Skin epidermis (tissue), 12 donors: ENCODE data around the gene DDAH2.

Experiments
- H3K27ac ChIP-seq, 21 experiments: fragments of 200-600 bp; sonication (generic) in 11 of 21; one replicate each; pipeline ENCODE4 v1.5.0; 2020; ENCODE audit warnings: mild to moderate bottlenecking in 3 of 21, inconsistent platforms in 2 of 21, moderate library complexity in 2 of 21
- H3K4me3 ChIP-seq, 7 experiments: fragments of 200-600 bp; sonication (generic) in 2 of 7; one replicate each; pipeline ENCODE4 v1.5.0; 2020; ENCODE audit warnings: inconsistent platforms in 2 of 7, mild to moderate bottlenecking in 2 of 7, moderate library complexity in 1 of 7

The DDAH2 gene

DNA sequence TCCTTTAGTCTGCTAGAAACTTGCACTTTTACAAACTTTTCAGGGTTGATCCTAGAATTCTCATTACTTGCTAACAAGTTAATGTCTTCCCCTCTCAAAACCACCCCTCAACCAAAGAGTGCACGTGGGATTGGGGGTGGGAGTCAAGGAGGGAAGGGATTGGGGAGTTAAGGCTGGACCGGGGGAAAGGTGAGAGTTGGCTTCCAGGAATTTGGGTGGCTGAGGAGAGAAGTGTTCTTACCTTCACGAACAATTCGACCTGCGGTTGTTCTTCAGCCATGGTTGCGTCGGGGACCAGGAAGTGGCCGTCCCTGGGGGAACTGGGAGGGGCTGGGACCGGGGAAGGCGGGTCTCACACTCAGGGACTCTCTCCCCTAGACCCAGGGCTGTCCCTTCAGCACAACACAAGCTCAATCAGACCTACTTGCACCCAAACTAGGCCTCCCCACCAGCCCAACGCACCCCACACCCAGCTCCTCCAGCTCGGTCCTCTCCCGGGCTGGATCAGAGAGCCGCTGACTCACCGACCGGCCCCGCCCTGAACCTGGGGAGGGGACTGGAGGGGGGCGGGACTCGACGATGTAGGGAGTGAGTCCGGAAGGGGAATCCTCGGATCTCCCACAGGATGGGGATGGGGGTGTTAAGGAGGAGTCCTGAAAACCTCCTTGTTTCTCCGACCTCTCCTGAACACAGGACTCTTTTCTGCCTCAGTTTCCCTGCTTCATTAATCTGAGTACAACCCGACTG is 7.1 kb upstream of the DDAH2 start, which contains the start of gene CLIC1:
Gene CLIC1, minus strand, starts transcription at position 510 of the 747 bp plus-strand sequence. Its CDS starts 230 bp downstream, at position 280.
- Histone ChIP-seq H3K4me3 (peak within 1 kb of the TSS; percentile 48 to 85 (median 71)), H3K27ac (peak within 1 kb of the TSS; percentile 68 to 100 (median 95))

DNA sequence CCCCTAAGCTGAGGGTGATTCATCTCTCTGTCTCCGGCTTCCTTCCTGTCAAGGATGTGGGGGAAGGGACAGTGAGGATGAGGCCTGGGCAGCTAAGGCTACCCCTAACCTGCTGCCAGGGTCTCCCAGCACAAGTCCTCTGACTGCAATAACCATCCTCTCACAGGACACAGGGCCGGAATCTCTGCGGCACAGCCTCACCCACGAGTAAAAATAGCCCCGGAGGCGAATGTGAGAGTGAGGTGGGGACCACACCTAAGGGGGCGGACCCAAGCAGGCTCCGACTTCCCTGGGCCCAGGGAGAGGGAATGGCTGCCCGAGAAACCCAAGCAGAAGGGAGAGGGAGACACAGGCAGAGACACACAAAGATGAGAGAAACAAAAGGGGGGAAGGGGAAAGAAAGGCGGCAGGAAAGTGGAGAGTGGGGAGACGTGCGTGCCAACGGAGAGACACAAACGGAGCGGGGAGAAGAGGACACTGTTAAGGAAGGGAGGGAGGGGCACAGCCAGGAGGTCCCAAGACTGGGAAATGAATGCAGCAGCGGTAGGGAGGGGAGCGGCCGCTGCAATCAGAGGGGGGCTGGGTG is 5.8 kb upstream of the DDAH2 start:
- H3K4me3 ChIP-seq, result peak overlapping the region; percentile 48 to 85 (median 71)
- H3K27ac ChIP-seq, result peak overlapping the region; percentile 68 to 100 (median 95)

DNA sequence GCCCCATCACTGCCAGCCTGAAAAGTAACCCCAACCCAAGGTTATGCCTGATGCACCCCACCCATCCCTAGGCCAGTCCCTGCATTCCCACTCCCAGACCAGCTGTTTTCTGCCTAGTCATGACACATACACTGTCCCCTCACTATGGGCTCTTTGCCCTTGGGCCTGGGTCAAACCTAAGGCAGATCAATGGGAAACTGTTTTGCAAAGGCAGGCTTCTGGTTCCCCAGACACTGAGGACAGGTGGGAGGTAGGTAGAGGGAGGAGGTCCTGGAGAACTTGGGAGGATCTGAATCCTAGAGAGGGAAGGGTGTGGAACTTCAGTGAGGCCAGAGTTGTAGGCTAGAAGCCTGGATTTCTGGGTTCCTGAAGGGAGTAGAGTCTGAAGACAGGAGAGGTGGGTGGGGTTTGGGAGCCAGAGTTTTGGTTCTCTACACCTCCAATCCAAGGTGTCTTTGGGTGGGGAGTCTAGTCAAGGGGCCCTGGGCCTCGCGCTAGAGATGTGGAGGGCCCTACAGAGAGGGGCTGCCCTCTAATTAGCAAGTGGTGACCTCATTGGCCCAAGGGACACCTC is 5.2 kb upstream of the DDAH2 start:
- H3K27ac ChIP-seq, result peak overlapping the region in 20 of 21 experiments; percentile 81 to 100 (median 95)

DNA sequence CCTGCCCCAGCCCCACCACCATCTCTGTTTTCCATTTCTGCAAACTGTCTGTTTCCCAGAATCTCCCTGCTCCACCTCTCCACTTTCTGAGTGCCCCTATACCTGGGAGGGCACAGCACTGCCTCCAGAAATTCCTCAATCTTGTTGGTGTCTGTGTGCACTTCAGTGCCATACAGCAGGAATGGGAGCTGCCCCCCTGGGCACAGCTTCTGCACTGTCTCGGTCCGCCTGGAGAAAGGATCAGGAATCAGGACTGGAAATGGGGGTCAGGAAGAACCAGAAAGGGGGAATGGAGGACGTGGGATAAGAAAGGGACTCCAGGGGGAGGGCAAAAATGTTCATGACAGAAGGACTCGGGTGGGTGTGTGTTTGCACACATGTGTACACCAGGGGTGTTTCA is 4.6 kb upstream of the DDAH2 start:
- peak overlapping the region in 2 of 7 experiments; percentile 55 to 80 for H3K4me3 ChIP-seq
- H3K27ac ChIP-seq, result peak overlapping the region in 18 of 21 experiments; percentile 83 to 100 (median 96)

More for the DNA sequence above, 5.2 kb upstream of the DDAH2 start:
- H3K4me3 ChIP-seq, result peak overlapping the region; percentile 48 to 85 (median 71)

DNA sequence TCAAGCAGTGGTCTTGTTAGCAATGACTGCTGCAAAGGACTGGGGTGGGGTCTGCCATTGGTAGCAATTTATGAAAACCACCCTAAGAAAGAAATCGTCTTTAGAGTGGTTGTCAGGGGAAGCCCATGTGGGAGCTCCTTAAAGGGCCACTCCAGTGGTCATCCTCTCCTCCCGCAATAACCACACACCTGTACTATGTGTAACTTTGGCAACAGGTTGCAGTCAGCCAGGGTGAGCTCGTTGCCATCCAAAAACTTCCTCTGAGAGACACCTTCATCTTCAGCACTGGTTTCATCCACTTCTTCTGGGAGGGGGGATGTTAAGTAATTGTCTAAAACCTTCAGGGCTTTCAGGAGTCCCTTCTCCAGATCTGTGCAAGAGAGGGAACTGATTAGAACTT is 2.9 kb upstream of the DDAH2 start:
- Histone ChIP-seq H3K27ac (peak overlapping the region in 3 of 21 experiments; percentile 12 to 39 (median 15)), H3K4me3 (no peak overlapping the region)

DNA sequence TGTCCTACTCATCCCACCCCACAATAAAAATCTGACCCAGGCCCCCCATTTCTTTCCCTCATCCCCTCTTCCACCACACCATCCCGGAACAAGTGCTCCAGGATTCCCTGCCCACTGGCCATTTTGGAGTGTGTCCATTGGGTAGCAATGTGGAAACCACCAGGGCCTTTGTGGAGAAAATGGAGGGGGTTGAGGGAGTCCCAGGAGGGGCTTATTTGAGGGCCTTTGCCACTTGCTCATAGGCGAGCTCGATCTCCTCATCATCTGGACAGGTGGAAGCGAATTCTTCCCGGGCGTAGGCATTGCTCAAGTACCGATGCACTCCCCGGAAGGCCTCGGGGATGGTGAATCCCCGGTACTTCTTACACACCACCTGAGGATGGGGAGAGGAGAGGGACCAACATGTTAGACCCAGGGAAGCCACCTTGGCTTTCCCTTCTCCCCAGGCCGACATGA is 1.6 kb upstream of the DDAH2 start:
- H3K4me3 ChIP-seq, result peak overlapping the region in 3 of 7 experiments; percentile 81 to 82 (median 82)

GRCh38 chr6:31729979-31730630 is 1.0 kb upstream of the DDAH2 start:
- peak overlapping the region; percentile 51 to 95 (median 89) for H3K27ac ChIP-seq

More for the DNA sequence above, 1.6 kb upstream of the DDAH2 start:
- peak overlapping the region in 16 of 21 experiments; percentile 83 to 95 (median 91) for H3K27ac ChIP-seq

DNA sequence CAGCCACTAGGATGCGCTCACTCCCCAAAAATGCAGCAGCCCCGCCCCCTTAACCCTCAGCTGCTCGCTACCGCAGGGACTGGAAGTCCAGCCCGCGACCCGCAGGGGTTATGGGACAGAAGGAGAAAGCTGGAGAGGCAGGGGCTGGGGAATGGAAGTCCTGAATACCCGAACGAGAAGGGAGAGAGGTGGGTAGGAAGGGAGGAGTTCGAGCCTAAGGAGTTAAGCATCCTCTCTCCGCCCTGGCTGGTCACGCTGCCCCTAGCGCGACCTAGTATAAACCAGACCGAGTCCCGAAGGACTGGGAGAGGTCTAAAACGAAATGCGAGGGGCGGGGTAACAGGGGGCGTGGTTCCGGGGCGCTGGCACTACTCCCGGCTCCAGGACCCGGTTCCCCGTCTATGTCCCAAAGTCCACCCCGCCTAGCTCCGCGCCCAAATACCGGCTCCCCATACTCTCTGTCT is 448 bp upstream of the DDAH2 start:
- Histone ChIP-seq H3K27ac (peak overlapping the region; percentile 51 to 95 (median 89)), H3K4me3 (peak overlapping the region; percentile 52 to 82 (median 77))

More at GRCh38 chr6:31729979-31730630, 1.0 kb upstream of the DDAH2 start:
- peak overlapping the region; percentile 52 to 82 (median 77) for H3K4me3 ChIP-seq

DNA sequence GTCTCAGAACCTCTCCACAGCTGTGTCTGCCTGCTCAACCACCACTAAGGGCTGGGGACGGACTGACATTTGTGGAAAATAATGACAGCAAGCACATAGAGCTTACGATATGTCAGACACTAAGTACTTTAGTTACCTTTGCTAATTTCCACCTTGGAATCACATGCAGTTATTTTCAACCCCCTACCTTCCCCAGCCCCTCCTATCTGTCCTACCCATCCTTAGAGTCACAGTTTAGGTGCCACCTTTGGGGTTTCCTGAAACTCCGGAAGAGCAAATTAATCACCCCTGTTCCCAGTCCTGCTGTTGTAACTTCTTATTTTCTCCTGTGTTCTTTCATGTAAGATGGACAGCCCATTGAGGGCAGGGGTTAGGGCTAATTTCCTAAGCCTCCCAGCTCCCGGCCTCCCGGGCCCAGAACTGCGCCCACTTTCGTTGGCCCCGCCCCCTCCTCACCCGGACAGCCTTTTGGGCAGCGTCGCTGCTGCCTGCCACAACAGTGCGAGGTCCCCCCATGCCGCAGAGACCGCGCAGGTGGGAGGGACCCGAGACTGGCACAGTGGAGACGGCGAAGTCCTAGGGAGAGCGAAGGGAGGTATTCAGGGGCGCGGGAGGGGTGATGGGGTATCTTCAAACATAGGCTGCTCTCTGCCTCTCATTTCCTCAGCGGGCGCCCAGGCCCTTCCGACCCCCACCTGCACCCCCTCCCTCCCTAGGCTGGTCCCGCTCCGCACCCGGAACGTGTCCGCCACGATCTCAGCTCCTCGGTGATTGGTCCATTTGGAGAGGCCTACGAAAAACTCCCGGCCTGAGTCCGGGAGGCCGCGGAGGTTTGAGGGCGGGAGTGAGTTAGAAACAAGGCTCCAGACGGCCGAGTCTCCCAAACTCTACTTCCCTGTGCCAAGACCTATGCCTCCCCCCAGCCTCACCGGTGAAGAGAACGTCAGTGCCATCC is 1.1 kb downstream of the DDAH2 start:
- Histone ChIP-seq H3K4me3 (peak overlapping the region; percentile 52 to 82 (median 77)), H3K27ac (peak overlapping the region; percentile 56 to 95 (median 86))

DNA sequence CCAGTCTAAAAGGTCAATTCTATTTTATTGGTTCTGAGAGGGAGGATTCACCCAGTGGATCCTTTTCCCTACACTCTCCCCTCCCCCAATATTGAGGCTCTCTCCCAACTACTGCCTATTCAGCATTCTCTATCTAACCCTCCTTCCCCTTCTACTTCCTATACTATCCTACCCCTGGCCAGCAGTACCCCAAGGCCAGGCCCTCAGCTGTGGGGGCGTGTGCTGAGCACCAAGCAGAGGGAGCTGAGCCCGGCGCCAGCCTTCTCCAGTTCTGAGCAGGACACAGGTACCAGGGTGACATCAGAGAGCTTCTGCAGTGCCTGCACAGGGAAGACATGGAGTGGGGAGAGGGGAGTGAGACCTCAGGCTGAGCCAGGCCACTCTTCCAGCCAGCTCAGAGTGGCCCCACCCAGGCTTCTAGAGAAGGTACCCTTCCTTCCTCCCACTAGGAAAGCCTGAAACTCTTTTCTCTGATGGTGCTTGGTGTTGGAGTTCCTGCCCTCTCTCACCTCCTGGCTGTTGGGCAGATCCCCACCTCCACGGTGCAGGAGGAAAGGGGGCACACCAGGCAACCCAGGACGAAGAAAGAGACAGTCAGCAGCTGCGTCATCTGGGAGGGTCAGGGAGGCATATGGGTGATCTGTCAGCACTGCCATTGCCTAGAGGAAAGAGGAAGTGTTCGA is 1.9 kb downstream of the DDAH2 start:
- H3K27ac ChIP-seq, result peak overlapping the region in 19 of 21 experiments; percentile 43 to 93 (median 85)
- no peak overlapping the region for H3K4me3 ChIP-seq

GRCh38 chr6:31725502-31726350 is 3.4 kb downstream of the DDAH2 start:
- Histone ChIP-seq H3K4me3 (no peak overlapping the region), H3K27ac (peak overlapping the region in 9 of 21 experiments; percentile 6 to 84 (median 28))

GRCh38 chr6:31723980-31724691 is 5.0 kb downstream of the DDAH2 start:
- Histone ChIP-seq H3K4me3 (no peak overlapping the region), H3K27ac (peak overlapping the region in 4 of 21 experiments; percentile 43 to 57 (median 52))

DNA sequence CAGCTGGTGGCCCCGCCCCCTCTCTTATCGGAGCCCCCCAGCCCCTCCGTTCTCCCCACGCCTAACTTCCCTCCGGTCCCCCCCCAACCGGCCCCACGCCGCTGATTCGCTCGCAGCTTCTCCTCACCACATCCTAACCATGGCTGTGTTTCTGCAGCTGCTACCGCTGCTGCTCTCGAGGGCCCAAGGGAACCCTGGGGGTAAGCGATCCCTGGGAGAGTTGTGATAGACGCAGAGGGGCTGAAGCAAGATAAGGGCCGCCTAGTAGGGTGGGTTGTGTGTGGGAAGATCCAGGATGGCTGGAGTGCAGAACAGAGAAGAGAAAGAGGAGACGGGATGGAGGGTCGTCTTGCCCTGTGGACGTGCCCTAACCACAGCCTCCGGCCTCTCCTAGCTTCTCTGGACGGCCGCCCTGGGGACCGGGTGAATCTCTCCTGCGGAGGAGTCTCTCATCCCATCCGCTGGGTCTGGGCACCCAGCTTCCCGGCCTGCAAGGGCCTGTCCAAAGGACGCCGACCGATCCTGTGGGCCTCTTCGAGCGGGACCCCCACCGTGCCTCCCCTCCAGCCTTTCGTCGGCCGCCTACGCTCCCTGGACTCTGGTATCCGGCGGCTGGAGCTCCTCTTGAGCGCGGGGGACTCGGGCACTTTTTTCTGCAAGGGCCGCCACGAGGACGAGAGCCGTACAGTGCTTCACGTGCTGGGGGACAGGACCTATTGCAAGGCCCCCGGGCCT is 5.7 kb downstream of the DDAH2 start, which contains the start of gene MPIG6B:
Gene MPIG6B, plus strand, starts transcription at position 129 of the 735 bp plus-strand sequence. Its CDS starts 11 bp downstream, at position 140.
- peak within 1 kb of the TSS in 6 of 21 experiments; percentile 19 to 84 (median 58) for H3K27ac ChIP-seq
- no peak within 1 kb of the TSS for H3K4me3 ChIP-seq

DNA sequence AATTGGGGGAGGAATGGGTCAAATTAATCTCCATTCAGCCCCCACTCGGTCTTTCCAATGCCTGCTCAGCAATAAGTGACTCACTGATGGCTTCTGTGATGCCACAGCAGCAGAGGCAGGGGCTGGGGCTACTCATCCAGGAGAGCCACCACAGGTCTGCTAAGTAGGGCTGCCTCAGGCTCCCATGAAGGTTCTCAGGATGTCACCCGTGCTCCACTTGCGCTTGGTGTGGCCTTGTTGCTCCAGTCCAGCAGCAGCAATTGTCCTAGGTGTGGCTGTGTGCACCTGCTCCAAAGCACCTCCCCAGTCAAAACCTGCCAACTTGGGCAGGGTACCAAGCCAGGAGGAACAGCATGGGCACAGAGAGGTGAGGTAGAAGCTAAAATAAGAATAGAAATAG is 6.9 kb downstream of the DDAH2 start:
- Histone ChIP-seq H3K4me3 (no peak overlapping the region), H3K27ac (peak overlapping the region in 12 of 21 experiments; percentile 18 to 84 (median 56))

DNA sequence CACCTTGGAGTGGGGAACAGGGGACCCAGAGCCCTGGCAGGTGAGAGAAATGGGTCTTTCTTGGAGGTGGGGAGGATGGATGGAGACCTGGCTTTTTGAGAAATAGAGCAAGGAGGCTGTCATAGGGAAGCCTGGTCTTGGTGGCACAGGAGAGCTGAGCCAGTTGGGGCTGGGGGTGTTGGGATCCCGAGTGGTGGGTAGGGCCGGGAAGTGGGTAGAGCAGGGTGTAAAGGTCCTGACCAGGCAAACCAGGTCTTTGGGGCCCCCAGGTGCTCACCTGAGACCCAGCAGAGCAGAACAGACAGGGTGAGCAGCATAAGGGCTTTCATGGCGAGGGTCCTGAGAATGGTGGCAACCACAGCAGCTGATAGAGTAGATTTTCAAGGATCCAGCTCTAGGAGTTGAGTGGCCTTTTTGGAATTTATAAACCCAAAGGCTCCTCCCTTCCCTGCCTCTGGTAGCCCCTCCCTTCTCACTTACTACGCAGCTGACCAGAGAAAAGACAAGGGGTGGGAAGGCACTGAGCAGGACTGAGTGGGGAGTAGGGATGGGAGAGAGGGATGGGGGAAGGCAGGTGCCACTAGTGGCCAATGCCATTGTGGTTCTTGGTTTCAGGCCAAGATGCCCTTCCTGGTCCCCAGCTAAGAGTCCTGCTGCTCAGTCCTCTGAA is 7.6 kb downstream of the DDAH2 start, which contains the start of gene LY6G6C:
Gene LY6G6C, minus strand, starts transcription at position 396 of the 670 bp plus-strand sequence. Its CDS starts 67 bp downstream, at position 329.
- Histone ChIP-seq H3K27ac (peak within 1 kb of the TSS in 18 of 21 experiments; percentile 13 to 84 (median 57)), H3K4me3 (peak within 1 kb of the TSS in 2 of 7 experiments; percentile 2 to 4)
